Suppressor macrophage treated with lipopolysaccharide for 1 hour (primary cell): ENCODE data around the gene ATXN7.
A peak's percentile ranks its signal among the peaks of the same experiment; 100 is the strongest.

Experiments used
- DNase-seq, 3 donors: peaks; one replicate each; pipeline ENCODE4 v3.0.0-alpha.2; 2020 to 2022

ATXN7 gene

GRCh38 chr3:63909431-63909830 lies 45.8 kb downstream of the ATXN7 start:
- no peak for DNase-seq

- DNase-seq, result peak in 1 of 3 donors; percentile 29
Observed at GRCh38 chr3:63910001-63910400, 46.3 kb downstream of the ATXN7 start.

GRCh38 chr3:63910891-63911290 lies 47.2 kb downstream of the ATXN7 start:
- DNase-seq, result no peak

GRCh38 chr3:63911509-63911872 lies 47.8 kb downstream of the ATXN7 start:
- DNase-seq, result peak; percentile 16 to 36 (median 30)

GRCh38 chr3:63911873-63912767 lies 48.5 kb downstream of the ATXN7 start, which contains the start of gene SCAANT1:
TSS of gene SCAANT1 (minus strand) at chr3:63912383.
- DNase-seq, result peak; percentile 89 to 95 (median 91)

GRCh38 chr3:63912768-63913588 lies 49.3 kb downstream of the ATXN7 start:
- peak in 1 of 3 donors; percentile 17 for DNase-seq

GRCh38 chr3:63914312-63914711 lies 50.6 kb downstream of the ATXN7 start:
- peak in 2 of 3 donors; percentile 23 to 48 for DNase-seq

- no peak for DNase-seq
Observed at GRCh38 chr3:63918321-63918720, 54.7 kb downstream of the ATXN7 start.

- DNase-seq, result no peak
Observed at GRCh38 chr3:63920001-63920400, 56.3 kb downstream of the ATXN7 start.

- peak; percentile 79 to 92 (median 89) for DNase-seq
Observed at GRCh38 chr3:63921741-63922482, 58.2 kb downstream of the ATXN7 start.

GRCh38 chr3:63922491-63923199 lies 59.0 kb downstream of the ATXN7 start:
- peak; percentile 21 to 67 (median 51) for DNase-seq

GRCh38 chr3:63926309-63926708 lies 62.6 kb downstream of the ATXN7 start:
- DNase-seq, result no peak

- peak; percentile 24 to 54 (median 36) for DNase-seq
Observed at GRCh38 chr3:63927422-63928280, 64.0 kb downstream of the ATXN7 start.

- DNase-seq, result no peak
Observed at GRCh38 chr3:63931290-63931689, 67.6 kb downstream of the ATXN7 start.

GRCh38 chr3:63932509-63933212 lies 69.0 kb downstream of the ATXN7 start:
- no peak for DNase-seq

- DNase-seq, result peak; percentile 29 to 75 (median 68)
Observed at GRCh38 chr3:63933459-63933858, 69.8 kb downstream of the ATXN7 start.

GRCh38 chr3:63934041-63934866 lies 70.6 kb downstream of the ATXN7 start:
- DNase-seq, result peak; percentile 56 to 88 (median 79)

GRCh38 chr3:63936925-63937324 lies 73.3 kb downstream of the ATXN7 start:
- DNase-seq, result no peak
